Measurements from ENCODE around the gene THAP7. TPM values are rescaled to one million over a fixed set of nuclear protein-coding genes. Genes with fewer than 3 reads are reported as not detected.

Gene THAP7
- total and polyA plus RNA-seq, 9 of the 15 experiments (the other 6 are each of a cell fraction or from before 2014, with no cell fraction given) = 7.9 to 263 (median 84.1) TPM

- CTCF ChIA-PET (ENCODE audit: low intra/inter-chr PET ratio) = no interaction called here
- WGBS (ENCODE audit: insufficient coverage, low coverage, missing lambda C conversion rate) = 31% methylated on average over 15 of the region's 15 CpGs
- TF ChIP-seq ZNF24 (IDR thresholded peaks at IDR 0.05) (no peak), SP2 (IDR thresholded peaks at IDR 0.05; ENCODE audit: extremely low read depth, low read depth, low read length, poor library complexity, severe bottlenecking) (no peak), ZNF347 (CRISPR knock-in tag; IDR thresholded peaks at IDR 0.05; ENCODE audit: low read depth) (no peak), NEUROD1 (IDR thresholded peaks at IDR 0.05; ENCODE audit: borderline replicate concordance, low read depth, low read length, partially characterized antibody) (no peak), ADNP (tag; IDR thresholded peaks at IDR 0.05) (no peak), ZNF449 (CRISPR knock-in tag; IDR thresholded peaks at IDR 0.05) (no peak), SMARCA5 (IDR thresholded peaks at IDR 0.05) (no peak), KDM2B (CRISPR knock-in tag; IDR thresholded peaks at IDR 0.05) (0 out of 2 replicates have a peak, but pooled peaks have one; percentile 24), ELK3 (CRISPR knock-in tag; IDR thresholded peaks at IDR 0.05) (no peak), HNRNPUL1 (IDR thresholded peaks at IDR 0.05; ENCODE audit: low read length) (no peak), KLF6 (CRISPR knock-in tag; IDR thresholded peaks at IDR 0.05; ENCODE audit: borderline replicate concordance) (no peak), BACH1 (tag; IDR thresholded peaks at IDR 0.05) (no peak), HDAC8 (tag; IDR thresholded peaks at IDR 0.05) (0 out of 2 replicates have a peak, but pooled peaks have one; percentile 39), RFX7 (CRISPR knock-in tag; IDR thresholded peaks at IDR 0.05) (no peak), NCOA2 (IDR thresholded peaks at IDR 0.05; ENCODE audit: partially characterized antibody in 2 of 2) (no peak), KAT2B (IDR thresholded peaks at IDR 0.05; ENCODE audit: low read depth, low read length) (no peak), TRIM25 (IDR thresholded peaks at IDR 0.05; ENCODE audit: borderline replicate concordance) (no peak)
These were observed 42.1 kb upstream of the THAP7 start for GRCh38 chr22:21043860-21044535.

More at GRCh38 chr22:21043860-21044535, 42.1 kb upstream of the THAP7 start:
- H3K4me2 ChIP-seq (ENCODE audit: insufficient read depth, low read length) = no peak overlapping the region
- peaks cover 26 to 38% of the 10 kb centered on the region in 2 experiments for H3K4me1 ChIP-seq (replicated peaks in 1 of 2; ENCODE audit: control insufficient read depth in 2 of 2, insufficient read depth in 2 of 2, low read length in 2 of 2)
- POLR2A ChIA-PET = interaction anchor here (0.7 to 12.9 kb wide), 6 partner anchors 11 to 1490 kb away, joined by 3 to 120 read pairs (median 5); partner anchors contain the start of genes P2RX6 and SLC7A4
- in situ Hi-C loops (cut with MboI) = no loop called here
- no peak overlapping the region for H3K4me3 ChIP-seq
- no peaks in the 10 kb centered on the region for H3K9me1 ChIP-seq (ENCODE audit: control insufficient read depth, insufficient read depth, low read length)
- no peaks in the 10 kb centered on the region for H3K79me2 ChIP-seq (ENCODE audit: control insufficient read depth, insufficient read depth, low read length)
- DNase-seq (ENCODE audit: extremely low read depth in 1 of 4, low spot score in 3 of 4) (no peak), ATAC-seq (no peak), FAIRE-seq (no peak)
- BruUV-seq (replicated peaks) = no TSS peak
- intact Hi-C loops (cut with micrococcal nuclease) = loop anchor here (2.0 kb wide), 1 partner anchor 13 kb away; no protein-coding TSS in a partner anchor
- no peak overlapping the region for H2AFZ ChIP-seq (ENCODE audit: low read depth, low read length)
- peaks cover 22 to 51% of the 10 kb centered on the region in 2 experiments; a peak in 4 of 5 replicates for H3K27me3 ChIP-seq (ENCODE audit: control insufficient read depth in 2 of 2, insufficient read depth in 2 of 2, low read length in 2 of 2)
- no peaks in the 10 kb centered on the region for H3K9me3 ChIP-seq (replicated peaks; ENCODE audit: control insufficient read depth, insufficient read depth, low read depth, low read length)
- H3K27ac ChIP-seq (ENCODE audit: extremely low read depth, low read depth, low read length) = no peak overlapping the region
- H4K20me1 ChIP-seq (replicated peaks; ENCODE audit: control insufficient read depth, insufficient read depth, low read length) = peaks cover 16% of the 10 kb centered on the region
- peak overlapping the region in 1 of 2 experiments; percentile 53; a peak in 2 of 4 replicates for H3K9ac ChIP-seq (ENCODE audit: insufficient read depth in 1 of 2, low read depth in 2 of 2, low read length in 2 of 2)
- H3K36me3 ChIP-seq (ENCODE audit: control insufficient read depth, insufficient read depth, low read length) = no peaks in the 10 kb centered on the region
